RCC 7860 (cell line): ENCODE results near the gene CLPTM1L.
"Not testable (repeated sequence)": the region's sequence is repeated elsewhere in the genome, so short reads cannot be mapped to it uniquely, and the experiment has no call there.

Experiments used
- DNase-seq: peaks from one replicate; pipeline ENCODE4 v3.0.0-alpha.2; 2015; ENCODE audit warnings: low spot score
- FAIRE-seq: peaks from 2 replicates; lab custom pipeline; 2012; peaks lifted over from hg19 to GRCh38; lab: Jason Lieb, UNC

CLPTM1L gene

GRCh38 chr5:1343315-1343751 lies 1.6 kb downstream of the CLPTM1L start:
- DNase-seq: no peak
- no peak for FAIRE-seq

- not testable (repeated sequence) for DNase-seq, FAIRE-seq
Measured at GRCh38 chr5:1342711-1343110, 2.2 kb downstream of the CLPTM1L start.

GRCh38 chr5:1342268-1342667 lies 2.6 kb downstream of the CLPTM1L start:
- FAIRE-seq (no peak), DNase-seq (no peak)

- no peak for DNase-seq
- no peak for FAIRE-seq
Measured at GRCh38 chr5:1341863-1342262, 3.0 kb downstream of the CLPTM1L start.

DNA sequence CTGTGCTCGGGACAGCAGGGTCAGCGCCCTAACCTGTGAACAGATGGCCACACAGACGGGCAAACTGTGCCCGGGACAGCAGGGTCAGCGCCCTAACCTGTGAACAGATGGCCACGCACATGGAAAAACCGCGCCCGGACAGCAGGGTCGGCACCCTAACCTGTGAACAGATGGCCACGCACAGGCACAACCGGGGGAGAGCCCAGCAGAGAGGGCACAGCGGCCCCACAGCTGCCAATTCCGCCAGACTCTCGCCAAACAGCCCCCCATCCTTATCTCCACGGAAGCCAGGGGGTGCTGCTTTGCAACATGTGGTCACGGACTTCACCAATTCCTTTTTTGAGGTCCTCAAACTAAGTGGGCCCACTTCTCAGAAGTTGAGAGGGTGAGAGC lies 5.1 kb downstream of the CLPTM1L start:
- DNase-seq, FAIRE-seq: not testable (repeated sequence)

GRCh38 chr5:1339139-1339817 lies 5.6 kb downstream of the CLPTM1L start:
- DNase-seq, FAIRE-seq: not testable (repeated sequence)

DNA sequence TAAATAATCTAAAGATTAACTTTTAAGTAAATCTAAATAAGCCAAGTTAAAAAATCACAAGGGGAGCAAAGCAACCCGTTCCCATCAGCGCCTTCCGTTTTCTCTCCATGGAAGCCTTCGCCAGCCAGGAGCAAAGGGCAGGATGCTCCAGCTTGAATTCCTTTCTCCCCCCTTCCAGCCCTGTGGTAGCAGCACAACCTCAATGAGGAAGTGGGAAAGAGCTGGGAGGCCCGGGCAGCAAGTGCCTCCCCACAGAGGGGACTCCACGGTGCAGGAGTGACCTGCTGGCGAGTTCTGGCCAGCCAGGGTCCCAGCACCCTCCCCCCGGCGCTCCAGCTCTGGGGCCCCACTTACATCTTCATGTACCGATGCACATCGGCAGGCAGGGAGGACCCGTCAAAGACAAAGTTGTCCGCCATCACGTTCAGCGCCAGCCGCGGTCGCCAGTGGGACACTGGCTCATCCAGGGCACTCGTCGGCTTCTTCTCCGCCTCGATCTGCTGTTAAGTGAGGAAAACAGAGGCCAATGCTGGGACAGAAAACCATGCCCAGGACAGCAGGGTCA lies 6.3 kb downstream of the CLPTM1L start:
- FAIRE-seq: no peak
- DNase-seq: no peak

DNA sequence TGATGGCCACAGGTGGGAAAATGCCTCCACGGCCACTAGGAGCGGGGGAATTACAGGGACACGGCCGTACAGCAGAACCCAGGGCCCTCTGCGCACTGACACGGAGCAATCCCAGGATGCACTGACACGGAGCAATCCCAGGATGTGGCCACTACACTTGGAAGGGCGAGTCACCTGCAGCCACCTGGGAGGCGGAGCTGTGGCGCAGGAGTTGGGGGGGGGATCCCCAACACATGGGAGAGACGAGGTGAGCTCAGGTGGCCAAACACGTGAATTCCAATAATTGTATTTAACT lies 6.8 kb downstream of the CLPTM1L start:
- FAIRE-seq (no peak), DNase-seq (no peak)

GRCh38 chr5:1337489-1338195 lies 7.3 kb downstream of the CLPTM1L start:
- no peak for FAIRE-seq
- DNase-seq: no peak

- FAIRE-seq (no peak), DNase-seq (no peak)
Measured at GRCh38 chr5:1336749-1337488, 8.0 kb downstream of the CLPTM1L start.

- FAIRE-seq (no peak), DNase-seq (no peak)
Measured at GRCh38 chr5:1336106-1336561, 8.8 kb downstream of the CLPTM1L start.

- DNase-seq: no peak
- no peak for FAIRE-seq
Measured at GRCh38 chr5:1335540-1336095, 9.3 kb downstream of the CLPTM1L start.

GRCh38 chr5:1334831-1335539 lies 9.9 kb downstream of the CLPTM1L start:
- DNase-seq (no peak), FAIRE-seq (no peak)

GRCh38 chr5:1333986-1334385 lies 10.9 kb downstream of the CLPTM1L start:
- DNase-seq (no peak), FAIRE-seq (no peak)

GRCh38 chr5:1333286-1333685 lies 11.6 kb downstream of the CLPTM1L start:
- DNase-seq: not testable (repeated sequence)
- FAIRE-seq: peak; percentile 26

DNA sequence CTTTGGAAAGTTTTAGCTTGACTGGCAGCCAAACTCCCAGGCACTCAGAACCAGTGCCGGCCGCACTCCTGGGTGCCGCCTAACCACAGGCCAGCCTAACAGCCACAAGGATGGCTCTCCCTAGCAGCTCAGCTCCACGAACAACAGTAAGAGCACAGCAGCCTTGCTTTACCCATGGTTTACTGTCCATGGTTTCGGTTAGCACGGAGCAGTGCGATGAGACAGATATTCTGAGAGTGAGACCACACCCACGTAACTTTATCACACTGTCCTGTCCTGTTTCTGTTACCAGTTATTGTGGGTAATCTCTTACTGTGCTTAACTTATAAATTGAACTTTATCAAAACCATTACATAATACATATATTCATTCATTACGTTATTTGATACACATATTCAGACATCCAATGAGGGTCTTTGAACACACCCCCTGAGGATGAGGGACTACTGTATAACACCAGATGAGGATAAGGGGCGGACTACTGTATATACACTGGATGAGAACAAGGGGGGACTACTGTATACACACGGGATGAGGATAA lies 12.4 kb downstream of the CLPTM1L start:
- FAIRE-seq (no peak), DNase-seq (no peak)

DNA sequence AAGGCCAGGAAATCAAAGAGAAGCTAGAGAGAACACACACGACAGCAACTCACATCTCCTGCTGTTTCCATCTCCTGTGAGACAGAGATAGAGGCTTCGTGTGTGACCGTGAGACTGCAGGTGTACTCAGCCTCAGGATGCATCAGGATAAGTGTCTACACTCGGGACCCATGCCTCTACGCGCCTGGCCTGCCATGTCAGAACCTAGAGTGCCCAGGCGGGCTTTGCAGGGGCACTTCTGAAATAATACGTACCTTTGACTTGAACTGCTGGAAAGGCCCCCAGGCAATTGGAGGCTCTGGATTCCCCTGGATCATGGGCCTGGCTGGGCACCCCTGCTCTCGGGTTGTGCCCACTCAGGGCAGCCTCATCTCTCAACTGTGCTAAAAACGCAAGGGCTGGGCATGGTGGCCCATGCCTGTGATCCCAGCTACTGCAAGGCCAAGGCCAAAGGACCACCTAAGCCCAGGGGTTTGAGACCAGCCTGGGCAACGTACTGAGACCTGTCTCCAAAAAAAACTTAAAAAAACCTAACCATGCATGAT lies 13.0 kb downstream of the CLPTM1L start:
- FAIRE-seq: no peak

GRCh38 chr5:1330847-1331831 lies 13.8 kb downstream of the CLPTM1L start:
- DNase-seq (no peak), FAIRE-seq (no peak)

More for the DNA sequence above, 13.0 kb downstream of the CLPTM1L start:
- DNase-seq: no peak
